ENCODE results near the gene NEK2. TPM values are rescaled to one million over a fixed set of nuclear protein-coding genes. Genes with fewer than 3 reads are reported as not detected.

Gene NEK2
- total and polyA plus RNA-seq, 2 of the 13 experiments (the other 11 are each of a cell fraction or from before 2014, with no cell fraction given) = 10.9 to 40.8 TPM

DNA sequence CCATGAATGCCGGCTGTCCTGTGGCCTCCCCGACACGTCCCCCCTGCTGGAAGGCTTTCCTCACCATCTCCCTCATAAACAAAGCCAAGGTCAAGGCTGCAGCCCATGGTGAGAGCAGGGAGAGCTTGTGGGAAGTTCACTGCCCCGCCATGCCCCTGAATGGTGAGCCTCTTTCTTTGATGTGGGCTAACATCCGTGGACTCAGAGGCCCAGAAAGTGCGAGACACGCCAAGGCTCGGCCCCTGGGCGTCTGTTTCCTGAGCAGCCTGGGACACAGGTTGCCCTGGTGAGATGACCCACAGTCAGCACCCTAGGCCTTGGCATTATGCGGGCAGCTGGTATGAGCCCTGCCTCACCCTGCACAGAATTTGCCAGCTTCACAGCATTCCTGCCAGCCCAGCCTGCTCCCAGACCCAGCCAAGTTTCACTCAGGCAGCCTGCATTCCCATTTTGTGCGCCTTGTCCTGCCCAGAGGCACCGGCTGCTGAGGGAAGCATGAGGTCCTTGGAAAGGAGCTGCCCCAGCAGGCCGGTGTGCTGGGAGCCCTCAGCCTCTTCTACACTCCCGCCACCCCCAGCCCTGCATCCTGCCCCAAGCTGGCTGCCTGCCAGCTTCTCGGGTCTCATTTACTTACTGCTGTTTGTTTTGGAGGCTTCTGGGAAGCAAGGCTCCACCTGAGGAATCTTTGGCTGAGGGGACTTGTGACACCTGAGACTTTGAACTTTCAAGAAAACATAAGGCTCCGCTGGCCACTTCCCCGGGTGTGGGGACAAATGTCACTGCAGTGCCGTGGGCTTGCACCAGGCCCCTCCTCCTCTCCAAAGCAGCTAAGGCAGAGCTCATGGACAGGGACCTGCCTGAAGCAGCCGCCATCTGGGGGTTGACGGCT lies 31.9 kb downstream of the NEK2 start (continued):
- TF ChIP-seq MXD3 (CRISPR knock-in tag; IDR thresholded peaks at IDR 0.05) (no peak), GATAD2A (CRISPR knock-in tag; IDR thresholded peaks at IDR 0.05) (peak; percentile 86), AKAP8 (CRISPR knock-in tag; IDR thresholded peaks at IDR 0.05) (no peak), ZNF720 (CRISPR knock-in tag; IDR thresholded peaks at IDR 0.05) (no peak), ZNF552 (CRISPR knock-in tag; IDR thresholded peaks at IDR 0.05; ENCODE audit: borderline replicate concordance) (no peak), ZNF264 (CRISPR knock-in tag; IDR thresholded peaks at IDR 0.05) (no peak), ZNF367 (CRISPR knock-in tag; IDR thresholded peaks at IDR 0.05; ENCODE audit: borderline replicate concordance) (no peak), ZNF879 (CRISPR knock-in tag; IDR thresholded peaks at IDR 0.05) (no peak), POGK (CRISPR knock-in tag; conservative IDR thresholded peaks at IDR 0.05) (peak; percentile 66; the same call in 1 of the 2 replicates), ZNF577 (CRISPR knock-in tag; IDR thresholded peaks at IDR 0.05; ENCODE audit: borderline replicate concordance, low read depth) (no peak), POLR2G (IDR thresholded peaks at IDR 0.05; ENCODE audit: low read depth, low read length) (no peak), ATF4 (CRISPR knock-in tag; IDR thresholded peaks at IDR 0.05) (peak in 1 of 2 experiments; percentile 56; a peak in 1 of 4 replicates), ZNF180 (CRISPR knock-in tag; IDR thresholded peaks at IDR 0.05; ENCODE audit: borderline replicate concordance, low read depth) (no peak), ZSCAN21 (CRISPR knock-in tag; IDR thresholded peaks at IDR 0.05; ENCODE audit: borderline replicate concordance) (peak; percentile 95), NR1H2 (CRISPR knock-in tag; IDR thresholded peaks at IDR 0.05; ENCODE audit: borderline replicate concordance, low read depth) (peak; percentile 72; the same call in 1 of the 2 replicates), MAFF (IDR thresholded peaks at IDR 0.05; ENCODE audit: low read depth, low read length) (no peak), MLXIP (CRISPR knock-in tag; IDR thresholded peaks at IDR 0.05; ENCODE audit: borderline replicate concordance) (0 out of 2 replicates have a peak, but pooled peaks have one; percentile 49), ERF (CRISPR knock-in tag; IDR thresholded peaks at IDR 0.05) (peak; percentile 96)

Measured in HepG2 (cell line).